K562 (cell line): ENCODE measurements around the gene GUCY1A2. TPM values are rescaled to one million over a fixed set of nuclear protein-coding genes. Genes with fewer than 3 reads are reported as not detected.

ENCODE experiments used
- ATAC-seq: fragments of 200-7000 bp; cut with Tn5 transposase; 3 replicates; pipeline ENCODE4 v1.9.1; 2020; ENCODE audit warnings: moderate library complexity
- BruUV-seq: library from RNA; stranded (reverse); fragments of 400-500 nt; replicated peaks from 2 replicates; lab custom pipeline; 2021; lab: Mats Ljungman, UMichigan
- CTCF ChIA-PET: fragments of 300-600 bp; formaldehyde crosslinking; extraction: SDS; loops from one replicate; lab custom pipeline; 2021; ENCODE audit warnings: low intra/inter-chr PET ratio; lab: Yijun Ruan, JAX
- POLR2A ChIA-PET: fragments of 300-600, 350-650 bp; sonication (Branson Sonifier 250); formaldehyde crosslinking; extraction: SDS; loops from one replicate; lab custom pipeline; 2021; ENCODE audit warnings: antibody characterized with exemption, inconsistent platforms; lab: Yijun Ruan, JAX
- DNase-seq, 4 experiments: peaks; one replicate each; pipeline versions ENCODE4 v3.0.0 to v3.0.0-alpha.2; 2011 to 2018; ENCODE audit warnings: low spot score in 3 of 4, mixed read lengths in 3 of 4; ENCODE audit errors: extremely low read depth in 1 of 4
- FAIRE-seq: peaks from 2 replicates; lab custom pipeline; 2011; peaks lifted over from hg19 to GRCh38; lab: Jason Lieb, UNC
- H2AFZ ChIP-seq: 2 replicates; pipeline ENCODE4 v1.6.0; 2011; ENCODE audit warnings: low read depth, low read length, control low read depth, inconsistent platforms
- H3K27ac ChIP-seq: fragments of 200-600 bp; 3 replicates; pipeline ENCODE4 v1.8.0; 2011; ENCODE audit warnings: low read depth, mild to moderate bottlenecking, control low read depth, inconsistent platforms, low read length, moderate library complexity, mixed read lengths; ENCODE audit errors: extremely low read depth
- H3K27me3 ChIP-seq, 2 experiments: fragments of 300-600 bp in 1 of 2; 2 replicates in 1 of 2; 3 replicates in 1 of 2; pipeline versions ENCODE4 v1.6.0 to v1.8.0; 2011; ENCODE audit warnings: inconsistent platforms in 2 of 2, low read length in 2 of 2, mild to moderate bottlenecking in 1 of 2, mixed read lengths in 1 of 2, moderate library complexity in 1 of 2; ENCODE audit not compliant: control insufficient read depth in 2 of 2, insufficient read depth in 2 of 2
- H3K36me3 ChIP-seq: fragments of 300-600 bp; 3 replicates; pipeline ENCODE4 v1.8.0; 2011; ENCODE audit warnings: mild to moderate bottlenecking, low read length, inconsistent platforms; ENCODE audit not compliant: control insufficient read depth, insufficient read depth
- H3K4me1 ChIP-seq, 2 experiments: fragments of 200-600 bp in 1 of 2; replicated peaks in 1 of 2; 2 replicates in 1 of 2; 3 replicates in 1 of 2; pipeline versions ENCODE4 v1.5.1 to v1.8.0; 2011; ENCODE audit warnings: inconsistent platforms in 2 of 2, low read length in 2 of 2, mild to moderate bottlenecking in 1 of 2, mixed read lengths in 1 of 2, moderate library complexity in 1 of 2; ENCODE audit not compliant: control insufficient read depth in 2 of 2, insufficient read depth in 2 of 2
- H3K4me2 ChIP-seq: 2 replicates; pipeline ENCODE4 v1.6.1; 2011; ENCODE audit warnings: low read length, control low read depth, inconsistent platforms, mixed read lengths; ENCODE audit not compliant: insufficient read depth
- H3K4me3 ChIP-seq: fragments of 200-600 bp; sonication (generic), shearing (Covaris generic); 2 replicates; pipeline ENCODE4 v1.5.1; 2016; ENCODE audit warnings: control low read depth, inconsistent platforms
- H3K79me2 ChIP-seq: fragments of 200-600 bp; 3 replicates; pipeline ENCODE4 v1.8.0; 2011; ENCODE audit warnings: low read length, inconsistent platforms; ENCODE audit not compliant: control insufficient read depth, insufficient read depth
- H3K9ac ChIP-seq, 2 experiments: 2 replicates each; pipeline versions ENCODE4 v1.6.0 to v1.6.1; 2011; ENCODE audit warnings: low read depth in 2 of 2, low read length in 2 of 2, control low read depth in 1 of 2, inconsistent platforms in 1 of 2, mild to moderate bottlenecking in 1 of 2, mixed read lengths in 1 of 2; ENCODE audit not compliant: insufficient read depth in 1 of 2
- H3K9me1 ChIP-seq: one replicate; pipeline ENCODE4 v1.6.0; 2011; ENCODE audit warnings: inconsistent platforms, mild to moderate bottlenecking, low read length, moderate library complexity; ENCODE audit not compliant: control insufficient read depth, insufficient read depth
- H3K9me3 ChIP-seq: replicated peaks from 2 replicates; pipeline ENCODE4 v1.5.1; 2011; ENCODE audit warnings: low read depth, low read length, inconsistent platforms; ENCODE audit not compliant: control insufficient read depth, insufficient read depth
- H4K20me1 ChIP-seq: replicated peaks from 2 replicates; pipeline ENCODE4 v1.6.1; 2011; ENCODE audit warnings: low read length, inconsistent platforms, mixed read lengths; ENCODE audit not compliant: control insufficient read depth, insufficient read depth
- CBX3 ChIP-seq, 2 experiments: IDR thresholded peaks; 1 replicate in 1 of 2; 2 replicates in 1 of 2; pipeline ENCODE4 v1.6.1; 2012; ENCODE audit warnings: inconsistent platforms in 2 of 2, low read length in 2 of 2, borderline replicate concordance in 1 of 2, control low read depth in 1 of 2
- CEBPB ChIP-seq: fragments of 450-650 bp; IDR thresholded peaks from 2 replicates; pipeline ENCODE4 v1.6.1; 2016; ENCODE audit warnings: missing genetic modification characterization, missing compliant biosample characterization
- GABPB1 ChIP-seq: sonication (generic); formaldehyde crosslinking; IDR thresholded peaks from 2 replicates; pipeline ENCODE4 v1.8.0; 2022; ENCODE audit warnings: mild to moderate bottlenecking, missing genetic modification reagents
- MED1 ChIP-seq: sonication (generic); formaldehyde crosslinking; IDR thresholded peaks from 2 replicates; pipeline ENCODE4 v1.8.1; 2023; ENCODE audit warnings: missing genetic modification reagents, borderline replicate concordance
- MEIS2 ChIP-seq: fragments of 450-650 bp; IDR thresholded peaks from 2 replicates; pipeline ENCODE4 v1.6.1; 2014; ENCODE audit warnings: mild to moderate bottlenecking; ENCODE audit not compliant: partially characterized antibody
- NFATC3 ChIP-seq: fragments of 450-650 bp; IDR thresholded peaks from 2 replicates; pipeline ENCODE4 v1.6.1; 2017; ENCODE audit warnings: mild to moderate bottlenecking
- PTBP1 ChIP-seq: fragments of 200-400 bp; formaldehyde crosslinking; IDR thresholded peaks from 2 replicates; pipeline ENCODE4 v1.6.1; 2017; ENCODE audit warnings: low read depth, low read length
- RBM39 ChIP-seq: fragments of 200-400 bp; formaldehyde crosslinking; optimal IDR thresholded peaks from 2 replicates; pipeline ENCODE3; 2018; ENCODE audit warnings: low read depth, low read length
- SREBF1 ChIP-seq: fragments of 150-350 bp; IDR thresholded peaks from 2 replicates; pipeline ENCODE4 v1.6.1; 2014; ENCODE audit warnings: antibody characterized with exemption, low read depth, low read length, borderline replicate concordance
- ZBTB17 ChIP-seq: fragments of 450-650 bp; formaldehyde crosslinking; IDR thresholded peaks from 2 replicates; pipeline ENCODE4 v1.4.0; 2020; ENCODE audit warnings: mild to moderate bottlenecking
- ZNF41 ChIP-seq: fragments of 250-450 bp; sonication (Bioruptor Pico); conservative IDR thresholded peaks from 2 replicates; pipeline ENCODE4 v1.4.0; 2020; ENCODE audit warnings: mild to moderate bottlenecking
- in situ Hi-C: fragments of 300-500 bp; cut with MboI; formaldehyde crosslinking; loops from 4 replicates; pipeline ENCODE4 v1.15.0; 2018; ENCODE audit warnings: inconsistent platforms, mixed read lengths
- intact Hi-C: fragments of 100-400 bp; cut with micrococcal nuclease; formaldehyde crosslinking; loops from 2 replicates; pipeline ENCODE4 v1.14.2; 2022
- polyA plus RNA-seq, 8 experiments: library from polyadenylated mRNA; depleted of rRNA in 4 of 8; stranded (reverse) in 5 of 8; unstranded in 3 of 8; fragments of >200 nt; fragmentation: Nextera tagmentation in 2 of 8; fragmentation: Illumina TruSeq in 1 of 8; extraction: Ambion mirVana in 2 of 8; extraction: Trizol in 1 of 8; gene quantifications; 2 replicates each; pipeline versions ENCODE4 v1.2.1 to v1.2.3, GENCODE V29; 2011 to 2014; ENCODE audit warnings: inconsistent platforms in 1 of 8, missing spikeins in 1 of 8
- total RNA-seq, 7 experiments: library from RNA; depleted of rRNA in 6 of 7; stranded (reverse); fragments of >200 nt in 6 of 7; fragmentation: Illumina TruSeq in 2 of 7; extraction: Trizol in 2 of 7; gene quantifications; 2 replicates each; pipeline versions ENCODE4 v1.2.1 to v1.2.3, GENCODE V29; 2011 to 2021; ENCODE audit warnings: low replicate concordance in 1 of 7
- TF ChIP-seq, protein P1 (sequence below): sonication (generic); formaldehyde crosslinking; IDR thresholded peaks from 2 replicates; pipeline ENCODE4 v1.8.1; 2022; ENCODE audit warnings: missing genetic modification reagents

The GUCY1A2 gene
- total and polyA plus RNA-seq, 9 of the 15 experiments (the other 6 are each of a cell fraction or from before 2014, with no cell fraction given) = under 0.01 to 0.04 TPM; not detected in 7

DNA sequence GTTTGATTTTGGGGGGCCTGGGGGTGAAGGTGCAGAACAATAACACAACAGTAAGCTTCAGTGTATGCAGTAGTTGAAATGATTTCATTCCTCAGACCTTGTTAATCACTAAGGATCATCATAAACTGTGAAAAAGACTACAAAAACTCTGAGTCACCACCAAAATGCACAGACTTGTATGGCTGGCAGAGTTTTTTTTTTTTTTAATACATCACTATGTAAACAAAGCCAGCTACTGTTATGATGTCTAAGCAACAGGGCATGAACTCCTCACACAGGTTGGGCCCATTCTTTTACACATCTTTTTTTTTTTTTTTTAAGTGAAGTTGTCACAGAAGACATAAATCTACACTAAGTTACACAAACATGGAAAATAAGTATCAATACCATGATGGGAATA, 311.9 kb downstream of the GUCY1A2 start:
- Histone ChIP-seq H3K4me2 (no peak overlapping the region), H4K20me1 (no peaks in the 10 kb centered on the region), H3K36me3 (no peaks in the 10 kb centered on the region), H3K4me3 (no peak overlapping the region), H3K27ac (no peak overlapping the region), H3K79me2 (no peaks in the 10 kb centered on the region), H3K9me3 (no peaks in the 10 kb centered on the region; the same call in 1 of the 2 replicates), H3K4me1 (no peaks in the 10 kb centered on the region), H3K9me1 (no peaks in the 10 kb centered on the region), H3K27me3 (no peaks in the 10 kb centered on the region), H2AFZ (no peak overlapping the region), H3K9ac (no peak overlapping the region)
- ChIA-PET CTCF (no interaction called here), POLR2A (no interaction called here)
- no TSS peak for BruUV-seq
- FAIRE-seq (no peak), ATAC-seq (no peak), DNase-seq (no peak)
- TF ChIP-seq RBM39 (no peak), CBX3 (IDR thresholded peaks at IDR 0.05; ENCODE audit: borderline replicate concordance in 1 of 2, low read length in 2 of 2) (no peak), SREBF1 (no peak), GABPB1 (CRISPR knock-in tag) (no peak), ZBTB17 (CRISPR knock-in tag) (no peak), NFATC3 (no peak), PTBP1 (no peak), ZNF41 (CRISPR knock-in tag) (no peak), MEIS2 (no peak), CEBPB (no peak), MED1 (CRISPR knock-in tag) (no peak)
- TF ChIP-seq, protein P1, sequence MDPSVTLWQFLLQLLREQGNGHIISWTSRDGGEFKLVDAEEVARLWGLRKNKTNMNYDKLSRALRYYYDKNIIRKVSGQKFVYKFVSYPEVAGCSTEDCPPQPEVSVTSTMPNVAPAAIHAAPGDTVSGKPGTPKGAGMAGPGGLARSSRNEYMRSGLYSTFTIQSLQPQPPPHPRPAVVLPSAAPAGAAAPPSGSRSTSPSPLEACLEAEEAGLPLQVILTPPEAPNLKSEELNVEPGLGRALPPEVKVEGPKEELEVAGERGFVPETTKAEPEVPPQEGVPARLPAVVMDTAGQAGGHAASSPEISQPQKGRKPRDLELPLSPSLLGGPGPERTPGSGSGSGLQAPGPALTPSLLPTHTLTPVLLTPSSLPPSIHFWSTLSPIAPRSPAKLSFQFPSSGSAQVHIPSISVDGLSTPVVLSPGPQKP (CRISPR knock-in tag) = no peak
- in situ Hi-C loops = no loop called here
- intact Hi-C loops = no loop called here
